ENCODE measurements around the gene ENTREP3. TPM values are rescaled to one million over a fixed set of nuclear protein-coding genes. Genes with fewer than 3 reads are reported as not detected.
A peak's percentile ranks its signal among the peaks of the same experiment; 100 is the strongest.
"Not testable (repeated sequence)": the region's sequence is repeated elsewhere in the genome, so short reads cannot be mapped to it uniquely, and the experiment has no call there.

Gene ENTREP3
- total and polyA plus RNA-seq, 4 donors, result 8.4 to 28.7 (median 12.9) TPM

- Histone ChIP-seq H3K27ac (ENCODE audit: low read depth in 1 of 2, low read length in 1 of 2) (peak overlapping the region; percentile 86 to 94), H3K36me3 (ENCODE audit: control insufficient read depth in 4 of 4, insufficient read depth in 4 of 4, low read length in 4 of 4) (no peaks in the 10 kb centered on the region), H3K4me1 (ENCODE audit: control insufficient read depth in 5 of 5, insufficient read depth in 5 of 5, low read length in 5 of 5) (peaks cover 0 to 14% (median 7%) of the 10 kb centered on the region in 5 donors), H3K9ac (ENCODE audit: insufficient read depth in 1 of 2, low read length in 2 of 2) (peak overlapping the region; percentile 18 to 84), H3K9me3 (ENCODE audit: control insufficient read depth in 4 of 4, insufficient read depth in 3 of 4, low read length in 3 of 4) (no peaks in the 10 kb centered on the region), H3K27me3 (ENCODE audit: control insufficient read depth in 3 of 3, insufficient read depth in 3 of 3, low read length in 2 of 3) (no peaks in the 10 kb centered on the region), H3K4me3 (peak overlapping the region; percentile 60)
- no peak for TF ChIP-seq CTCF (IDR thresholded peaks at IDR 0.05; ENCODE audit: control extremely low read depth, extremely low read depth)
- 0 to 1% methylated on average over 19 of the region's 19 CpGs for WGBS, 2 donors
- ATAC-seq (ENCODE audit: insufficient read depth, low FRiP score) (peak; percentile 27), DNase-seq (peak; percentile 68 to 79 (median 71))
Measured at GRCh38 chr1:155226910-155227260, 28.4 kb downstream of the ENTREP3 start.

- Histone ChIP-seq H3K36me3 (ENCODE audit: control insufficient read depth in 4 of 4, insufficient read depth in 4 of 4, low read length in 4 of 4) (no peaks in the 10 kb centered on the region), H3K27me3 (ENCODE audit: control insufficient read depth in 3 of 3, insufficient read depth in 3 of 3, low read length in 2 of 3) (no peaks in the 10 kb centered on the region), H3K4me3 (peak overlapping the region; percentile 60), H3K4me1 (ENCODE audit: control insufficient read depth in 5 of 5, insufficient read depth in 5 of 5, low read length in 5 of 5) (peaks cover 0 to 14% (median 7%) of the 10 kb centered on the region in 5 donors), H3K9me3 (ENCODE audit: control insufficient read depth in 4 of 4, insufficient read depth in 3 of 4, low read length in 3 of 4) (no peaks in the 10 kb centered on the region), H3K9ac (ENCODE audit: insufficient read depth in 1 of 2, low read length in 2 of 2) (peak overlapping the region; percentile 18 to 84), H3K27ac (ENCODE audit: low read depth in 1 of 2, low read length in 1 of 2) (peak overlapping the region; percentile 86 to 94)
- ATAC-seq (ENCODE audit: insufficient read depth, low FRiP score), result peak; percentile 36
- TF ChIP-seq CTCF (IDR thresholded peaks at IDR 0.05; ENCODE audit: control extremely low read depth, extremely low read depth), result peak; percentile 52
- peak; percentile 77 to 79 (median 79) for DNase-seq
- WGBS, 2 donors, result 1% methylated on average over 7 of the region's 7 CpGs
Measured at GRCh38 chr1:155226188-155226909, 28.9 kb downstream of the ENTREP3 start.

DNA sequence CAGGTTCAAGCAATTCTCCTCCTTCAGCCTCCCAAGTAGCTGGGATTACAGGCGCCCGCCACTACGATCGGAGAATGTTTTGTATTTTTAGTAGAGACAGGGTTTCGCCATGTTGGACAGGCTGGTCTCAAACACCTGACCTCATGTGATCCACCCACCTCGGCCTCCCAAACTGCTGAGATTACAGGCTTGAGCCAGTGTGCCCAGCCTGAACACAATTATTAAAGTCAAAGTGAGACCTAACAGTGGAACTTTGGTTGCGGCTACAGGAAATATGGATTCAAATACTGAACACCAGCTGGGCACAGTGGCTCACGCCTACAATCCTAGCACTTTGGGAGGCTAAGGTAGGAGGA lies 29.9 kb downstream of the ENTREP3 start:
- H3K4me3 ChIP-seq; DNase-seq; ATAC-seq (ENCODE audit: insufficient read depth, low FRiP score); H3K36me3 ChIP-seq (ENCODE audit: control insufficient read depth in 4 of 4, insufficient read depth in 4 of 4, low read length in 4 of 4); H3K9ac ChIP-seq (ENCODE audit: insufficient read depth in 1 of 2, low read length in 2 of 2); H3K27me3 ChIP-seq (ENCODE audit: control insufficient read depth in 3 of 3, insufficient read depth in 3 of 3, low read length in 2 of 3); H3K9me3 ChIP-seq (ENCODE audit: control insufficient read depth in 4 of 4, insufficient read depth in 3 of 4, low read length in 3 of 4): not testable (repeated sequence)
- WGBS, 2 donors, result 94 to 96% methylated on average over 8 of the region's 8 CpGs
- Histone ChIP-seq H3K4me1 (ENCODE audit: control insufficient read depth in 5 of 5, insufficient read depth in 5 of 5, low read length in 5 of 5) (peaks cover 0 to 14% (median 7%) of the 10 kb centered on the region in 5 donors), H3K27ac (ENCODE audit: low read depth in 1 of 2, low read length in 1 of 2) (peak overlapping the region in 1 of 2 donors; percentile 52)

GRCh38 chr1:155223047-155223446 lies 32.2 kb downstream of the ENTREP3 start:
- ATAC-seq (ENCODE audit: insufficient read depth, low FRiP score), result no peak
- 48 to 70% methylated on average over 7 of the region's 7 CpGs for WGBS, 2 donors
- no peak for TF ChIP-seq CTCF (IDR thresholded peaks at IDR 0.05; ENCODE audit: control extremely low read depth, extremely low read depth)
- Histone ChIP-seq H3K9me3 (ENCODE audit: control insufficient read depth in 4 of 4, insufficient read depth in 3 of 4, low read length in 3 of 4) (no peaks in the 10 kb centered on the region), H3K27ac (ENCODE audit: low read depth in 1 of 2, low read length in 1 of 2) (no peak overlapping the region), H3K27me3 (ENCODE audit: control insufficient read depth in 3 of 3, insufficient read depth in 3 of 3, low read length in 2 of 3) (no peaks in the 10 kb centered on the region), H3K36me3 (ENCODE audit: control insufficient read depth in 4 of 4, insufficient read depth in 4 of 4, low read length in 4 of 4) (no peaks in the 10 kb centered on the region), H3K4me3 (no peak overlapping the region), H3K4me1 (ENCODE audit: control insufficient read depth in 5 of 5, insufficient read depth in 5 of 5, low read length in 5 of 5) (peaks cover 1 to 11% (median 5%) of the 10 kb centered on the region in 5 donors), H3K9ac (ENCODE audit: insufficient read depth in 1 of 2, low read length in 2 of 2) (no peak overlapping the region)
- no peak for DNase-seq

DNA sequence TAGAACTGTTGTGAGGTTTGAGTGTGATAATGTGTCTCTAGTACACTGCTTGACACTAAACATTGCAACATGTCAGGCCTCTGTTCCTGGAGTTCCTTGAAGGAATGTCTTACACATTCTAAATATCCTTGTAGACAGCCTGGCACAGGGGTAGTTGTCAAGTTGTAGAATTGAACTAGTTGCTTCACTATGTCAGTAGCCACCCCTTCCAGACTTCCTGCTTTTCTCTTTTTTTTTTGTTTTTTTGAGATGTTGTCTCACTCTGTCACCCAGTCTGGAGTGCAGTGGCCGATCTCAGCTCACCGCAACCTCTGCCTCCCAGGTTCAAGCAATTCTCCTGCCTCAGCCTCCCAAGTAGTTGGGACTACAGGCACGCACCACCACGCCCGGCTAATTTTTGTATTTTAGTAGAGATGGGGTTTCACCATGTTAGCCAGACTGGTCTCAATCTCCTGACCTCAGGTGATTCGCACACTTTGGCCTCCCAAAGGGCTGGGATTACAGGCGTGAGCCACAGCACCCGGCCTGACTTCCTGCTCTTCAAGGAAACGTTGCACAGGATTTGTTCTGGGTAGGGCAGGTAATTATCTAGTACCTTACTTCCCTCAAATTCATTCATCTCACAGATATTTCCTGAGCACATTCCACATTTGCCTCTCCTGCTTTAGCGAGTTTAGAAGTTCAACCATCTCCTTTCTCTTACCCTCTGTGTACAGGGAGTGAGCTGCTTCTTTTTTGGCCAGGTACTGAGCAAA lies 34.9 kb downstream of the ENTREP3 start:
- H3K4me3 ChIP-seq; H3K27ac ChIP-seq (ENCODE audit: low read depth in 1 of 2, low read length in 1 of 2); H3K4me1 ChIP-seq (ENCODE audit: control insufficient read depth in 5 of 5, insufficient read depth in 5 of 5, low read length in 5 of 5); H3K27me3 ChIP-seq (ENCODE audit: control insufficient read depth in 3 of 3, insufficient read depth in 3 of 3, low read length in 2 of 3); DNase-seq; H3K36me3 ChIP-seq (ENCODE audit: control insufficient read depth in 4 of 4, insufficient read depth in 4 of 4, low read length in 4 of 4); H3K9ac ChIP-seq (ENCODE audit: insufficient read depth in 1 of 2, low read length in 2 of 2); H3K9me3 ChIP-seq (ENCODE audit: control insufficient read depth in 4 of 4, insufficient read depth in 3 of 4, low read length in 3 of 4); ATAC-seq (ENCODE audit: insufficient read depth, low FRiP score): not testable (repeated sequence)
- 63 to 85% methylated on average over 10 of the region's 10 CpGs for WGBS, 2 donors

Measured in lung (tissue), 12 donors.